SU-DHL-6 (cell line): Measurements from ENCODE around the gene CEP20.

Experiments
- H2AFZ ChIP-seq: fragments of 200-600 bp; sonication (generic); 2 replicates; pipeline ENCODE4 v1.6.1; 2014; ENCODE audit warnings: low read depth, mild to moderate bottlenecking, moderate library complexity, mixed read lengths, antibody characterized with exemption, low read length; ENCODE audit not compliant: severe bottlenecking
- H3F3A ChIP-seq: fragments of 200-600 bp; shearing (Covaris generic); 2 replicates; pipeline ENCODE4 v1.6.0; 2016; ENCODE audit warnings: antibody characterized with exemption, mild to moderate bottlenecking; ENCODE audit not compliant: insufficient read depth
- H3K27ac ChIP-seq: fragments of 200-600 bp; sonication (generic); 2 replicates; pipeline ENCODE4 v1.5.1; 2016; ENCODE audit warnings: low read depth, mild to moderate bottlenecking, low read length, moderate library complexity, mixed read lengths
- H3K27me3 ChIP-seq: fragments of 200-600 bp; sonication (generic), shearing (Covaris generic); 2 replicates; pipeline ENCODE4 v1.6.0; 2014; ENCODE audit warnings: mild to moderate bottlenecking, low read length
- H3K36me3 ChIP-seq: fragments of 200-600 bp; sonication (generic); 2 replicates; pipeline ENCODE4 v1.6.1; 2014; ENCODE audit warnings: mild to moderate bottlenecking, low read length, mixed read lengths
- H3K4me2 ChIP-seq: fragments of 300-600, 200-600 bp; shearing (Covaris generic), sonication (generic); 2 replicates; pipeline ENCODE4 v1.6.0; 2014; ENCODE audit warnings: low read length, low read depth, mild to moderate bottlenecking; ENCODE audit not compliant: poor library complexity, severe bottlenecking
- H3K4me3 ChIP-seq: fragments of 200-600 bp; sonication (generic); 2 replicates; pipeline ENCODE4 v1.5.1; 2014; ENCODE audit warnings: antibody characterized with exemption, low read length, mild to moderate bottlenecking, mixed read lengths; ENCODE audit not compliant: insufficient read depth, poor library complexity, severe bottlenecking
- H3K79me2 ChIP-seq: fragments of 200-600 bp; sonication (generic); 2 replicates; pipeline ENCODE4 v1.6.1; 2014; ENCODE audit warnings: mild to moderate bottlenecking, low read length, moderate library complexity; ENCODE audit not compliant: insufficient read depth
- H3K9ac ChIP-seq: fragments of 200-600 bp; sonication (generic); 2 replicates; pipeline ENCODE4 v1.7.0; 2014; ENCODE audit warnings: mild to moderate bottlenecking, low read length
- H3K9me2 ChIP-seq: fragments of 200-600 bp; sonication (generic); replicated peaks from 2 replicates; pipeline ENCODE4 v1.6.1; 2014; ENCODE audit warnings: low read length; ENCODE audit not compliant: insufficient read depth
- H3K9me3 ChIP-seq: fragments of 200-600 bp; sonication (generic); 2 replicates; pipeline ENCODE4 v1.6.1; 2014; ENCODE audit warnings: low read length, mixed read lengths; ENCODE audit not compliant: insufficient read depth
- H4K20me1 ChIP-seq: fragments of 200-600 bp; sonication (generic); 2 replicates; pipeline ENCODE4 v1.6.1; 2014; ENCODE audit warnings: low read depth, mild to moderate bottlenecking, antibody characterized with exemption, low read length, moderate library complexity, mixed read lengths
- EZH2phosphoT487 ChIP-seq: fragments of 200-600 bp; sonication (generic), shearing (Covaris generic); conservative IDR thresholded peaks from 2 replicates; pipeline ENCODE4 v1.6.1; 2018; ENCODE audit warnings: mild to moderate bottlenecking, antibody characterized with exemption, low read length, moderate library complexity, mixed read lengths
- TF ChIP-seq, protein P1 (sequence below): fragments of 200-600 bp; sonication (generic); IDR thresholded peaks from one replicate; pipeline ENCODE4 v1.5.1; 2017; ENCODE audit warnings: antibody characterized with exemption, mild to moderate bottlenecking, low read length, moderate library complexity; ENCODE audit not compliant: insufficient read depth, poor library complexity, severe bottlenecking

The CEP20 gene

DNA sequence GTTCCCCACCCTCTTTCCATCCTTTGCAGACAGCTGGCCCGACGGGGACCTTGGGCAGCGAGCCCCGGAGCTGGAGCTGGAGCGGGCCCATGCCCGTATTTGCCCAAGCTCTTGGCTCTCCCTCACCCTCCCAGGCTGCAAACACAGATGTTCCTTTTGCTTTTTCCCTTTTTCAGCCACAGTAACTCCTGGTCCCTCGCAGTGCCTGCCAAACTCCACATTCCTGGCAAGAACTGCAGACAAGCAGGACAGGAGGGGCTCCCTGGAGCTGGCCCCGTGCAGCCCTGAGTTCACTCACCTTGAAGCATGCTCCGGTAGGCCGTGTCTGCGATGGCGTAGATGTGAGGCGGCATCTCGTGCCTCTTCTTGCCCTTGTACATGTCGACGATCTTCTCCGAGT is 65.4 kb downstream of the CEP20 start:
- Histone ChIP-seq H3K27ac (no peak overlapping the region), H3K4me2 (no peak overlapping the region), H3K4me3 (no peak overlapping the region), H3K9ac (no peak overlapping the region), H3K79me2 (no peaks in the 10 kb centered on the region), H3K9me2 (no peaks in the 10 kb centered on the region), H3K27me3 (no peaks in the 10 kb centered on the region), H3F3A (no peaks in the 10 kb centered on the region), H3K9me3 (no peaks in the 10 kb centered on the region), H2AFZ (no peak overlapping the region), H4K20me1 (no peaks in the 10 kb centered on the region), H3K36me3 (no peaks in the 10 kb centered on the region)
- TF ChIP-seq EZH2phosphoT487, result no peak
- TF ChIP-seq, protein P1, sequence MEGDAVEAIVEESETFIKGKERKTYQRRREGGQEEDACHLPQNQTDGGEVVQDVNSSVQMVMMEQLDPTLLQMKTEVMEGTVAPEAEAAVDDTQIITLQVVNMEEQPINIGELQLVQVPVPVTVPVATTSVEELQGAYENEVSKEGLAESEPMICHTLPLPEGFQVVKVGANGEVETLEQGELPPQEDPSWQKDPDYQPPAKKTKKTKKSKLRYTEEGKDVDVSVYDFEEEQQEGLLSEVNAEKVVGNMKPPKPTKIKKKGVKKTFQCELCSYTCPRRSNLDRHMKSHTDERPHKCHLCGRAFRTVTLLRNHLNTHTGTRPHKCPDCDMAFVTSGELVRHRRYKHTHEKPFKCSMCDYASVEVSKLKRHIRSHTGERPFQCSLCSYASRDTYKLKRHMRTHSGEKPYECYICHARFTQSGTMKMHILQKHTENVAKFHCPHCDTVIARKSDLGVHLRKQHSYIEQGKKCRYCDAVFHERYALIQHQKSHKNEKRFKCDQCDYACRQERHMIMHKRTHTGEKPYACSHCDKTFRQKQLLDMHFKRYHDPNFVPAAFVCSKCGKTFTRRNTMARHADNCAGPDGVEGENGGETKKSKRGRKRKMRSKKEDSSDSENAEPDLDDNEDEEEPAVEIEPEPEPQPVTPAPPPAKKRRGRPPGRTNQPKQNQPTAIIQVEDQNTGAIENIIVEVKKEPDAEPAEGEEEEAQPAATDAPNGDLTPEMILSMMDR, result no peak

DNA sequence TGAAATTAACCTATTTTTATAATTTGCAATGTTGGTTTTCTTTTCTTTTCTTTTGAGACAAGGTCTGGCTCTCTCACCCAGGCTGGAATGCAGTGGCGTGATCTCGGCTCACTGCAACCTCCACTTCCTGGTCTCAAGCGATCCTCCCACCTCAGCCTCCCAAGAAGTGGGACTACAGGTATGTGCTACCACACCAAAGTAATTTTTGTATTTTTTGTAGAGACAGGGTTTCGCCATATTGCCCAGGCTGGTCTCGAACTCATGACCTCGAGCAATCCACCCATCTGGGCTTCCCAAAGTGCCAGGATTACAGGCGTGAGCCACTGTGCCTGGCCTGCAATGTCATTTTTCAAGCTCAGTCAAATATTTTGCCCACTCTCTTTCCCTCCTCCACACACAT is 67.6 kb downstream of the CEP20 start:
- no peaks in the 10 kb centered on the region for H3F3A ChIP-seq

DNA sequence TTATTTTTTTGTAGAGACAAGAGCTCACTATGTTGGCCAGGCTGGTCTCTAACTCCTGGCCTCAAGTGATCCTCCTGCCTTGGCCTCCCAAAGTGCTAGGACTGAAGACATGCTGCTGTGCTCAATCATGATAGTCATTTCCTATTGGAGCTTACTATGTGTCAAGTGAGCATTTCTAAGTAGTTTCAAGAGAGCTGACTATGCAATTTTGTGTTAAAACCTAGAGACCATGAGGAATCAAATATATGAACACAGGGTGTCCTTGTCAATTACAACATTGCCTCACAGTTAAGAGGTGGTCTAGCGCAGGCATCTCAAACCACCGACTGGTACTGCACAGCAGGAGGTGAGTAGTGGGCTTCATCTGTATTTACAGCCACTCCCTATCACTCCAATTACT is 69.4 kb downstream of the CEP20 start:
- Histone ChIP-seq H3K9me3 (peaks cover 15% of the 10 kb centered on the region; the same call in 1 of the 2 replicates), H3K9ac (no peak overlapping the region), H3K27ac (no peak overlapping the region), H3K79me2 (no peaks in the 10 kb centered on the region), H4K20me1 (no peaks in the 10 kb centered on the region), H3K36me3 (peaks cover 8% of the 10 kb centered on the region; the same call in 1 of the 2 replicates), H3K27me3 (no peaks in the 10 kb centered on the region), H3K4me3 (no peak overlapping the region), H3F3A (no peaks in the 10 kb centered on the region), H3K4me2 (no peak overlapping the region), H2AFZ (no peak overlapping the region), H3K9me2 (no peaks in the 10 kb centered on the region)
- TF ChIP-seq, protein P1, result no peak
- no peak for TF ChIP-seq EZH2phosphoT487

More for the DNA sequence above, 67.6 kb downstream of the CEP20 start:
- Histone ChIP-seq H3K27ac (no peak overlapping the region), H3K9ac (no peak overlapping the region), H3K4me3 (no peak overlapping the region), H3K27me3 (no peaks in the 10 kb centered on the region), H3K79me2 (no peaks in the 10 kb centered on the region), H3K4me2 (no peak overlapping the region), H3K9me3 (peaks cover 10% of the 10 kb centered on the region; the same call in 1 of the 2 replicates), H4K20me1 (no peaks in the 10 kb centered on the region), H2AFZ (no peak overlapping the region), H3K36me3 (peaks cover 4% of the 10 kb centered on the region; the same call in 1 of the 2 replicates), H3K9me2 (no peaks in the 10 kb centered on the region)
- no peak for TF ChIP-seq EZH2phosphoT487
- TF ChIP-seq, protein P1, result no peak
